Smooth muscle cell (in vitro differentiated cells): Measurements from ENCODE around the gene DPP8. TPM values are rescaled to one million over a fixed set of nuclear protein-coding genes. Genes with fewer than 3 reads are reported as not detected.

Source experiments
- DNase-seq: peaks from one replicate; lab custom pipeline; 2025; ENCODE audit not compliant: unreplicated experiment; lab: John Stamatoyannopoulos, UW
- H2AFZ ChIP-seq: fragments of 200-600 bp; sonication (generic); 2 replicates; pipeline ENCODE4 v1.6.0; 2016; ENCODE audit warnings: antibody characterized with exemption, low read depth, mild to moderate bottlenecking
- H3F3A ChIP-seq: fragments of 200-600 bp; sonication (generic); 2 replicates; pipeline ENCODE4 v1.6.0; 2017; ENCODE audit warnings: antibody characterized with exemption, low read depth
- H3K27ac ChIP-seq: fragments of 200-600 bp; sonication (generic); 2 replicates; pipeline ENCODE4 v1.5.1; 2016; ENCODE audit warnings: low read depth, mild to moderate bottlenecking
- H3K27me3 ChIP-seq: fragments of 200-600 bp; sonication (generic); 2 replicates; pipeline ENCODE4 v1.6.1; 2016; ENCODE audit warnings: low read depth, mild to moderate bottlenecking
- H3K36me3 ChIP-seq: fragments of 200-600 bp; sonication (generic); 2 replicates; pipeline ENCODE4 v1.5.1; 2016; ENCODE audit warnings: low read depth
- H3K4me1 ChIP-seq: fragments of 200-600 bp; sonication (generic); 2 replicates; pipeline ENCODE4 v1.5.1; 2016; ENCODE audit warnings: low read depth
- H3K4me2 ChIP-seq: fragments of 200-600 bp; sonication (generic); 2 replicates; pipeline ENCODE4 v1.6.0; 2016; ENCODE audit warnings: mild to moderate bottlenecking
- H3K4me3 ChIP-seq: fragments of 200-600 bp; sonication (generic); 2 replicates; pipeline ENCODE4 v1.5.1; 2016; ENCODE audit warnings: mild to moderate bottlenecking
- H3K79me2 ChIP-seq: fragments of 200-600 bp; sonication (generic); 2 replicates; pipeline ENCODE4 v1.6.0; 2016; ENCODE audit warnings: low read depth, mild to moderate bottlenecking
- H3K9ac ChIP-seq: fragments of 200-600 bp; sonication (generic); 2 replicates; pipeline ENCODE4 v1.6.0; 2016; ENCODE audit warnings: low read depth
- H3K9me3 ChIP-seq: fragments of 200-600 bp; sonication (generic); replicated peaks from 2 replicates; pipeline ENCODE4 v1.5.1; 2016; ENCODE audit warnings: low read depth
- H4K20me1 ChIP-seq: fragments of 200-600 bp; sonication (generic); 2 replicates; pipeline ENCODE4 v1.6.0; 2016; ENCODE audit warnings: low read depth
- CTCF ChIP-seq: fragments of 200-600 bp; sonication (generic); IDR thresholded peaks from 2 replicates; pipeline ENCODE4 v1.5.1; 2017; ENCODE audit warnings: borderline replicate concordance, mild to moderate bottlenecking, antibody characterized with exemption; ENCODE audit not compliant: insufficient read depth, poor library complexity, severe bottlenecking
- WGBS: methylation state at CpG from one replicate; pipeline ENCODE4 v1.1.7; 2016; ENCODE audit warnings: low lambda C conversion rate; 5-methylcytosine and 5-hydroxymethylcytosine counted together
- polyA plus RNA-seq: library from polyadenylated mRNA; unstranded; fragments of >200 nt; fragmentation: Nextera tagmentation; extraction: Ambion mirVana; gene quantifications from 2 replicates; pipeline ENCODE4 v1.2.1, GENCODE V29; 2016
- total RNA-seq: library from RNA; depleted of rRNA; stranded (reverse); fragments of >200 nt; gene quantifications from 2 replicates; pipeline ENCODE4 v1.2.3, GENCODE V29; 2014

The DPP8 gene
- total and polyA plus RNA-seq, 2 experiments from 2014 or later, result 30.2 to 30.8 TPM

- H3K27ac ChIP-seq, result no peak overlapping the region
- H3K9me3 ChIP-seq, result no peaks in the 10 kb centered on the region
- H2AFZ ChIP-seq, result no peak overlapping the region
- TF ChIP-seq CTCF, result no peak
- no peak overlapping the region for H3K9ac ChIP-seq
- 96% methylated on average over 5 of the region's 5 CpGs for WGBS
- peaks cover 20% of the 10 kb centered on the region for H4K20me1 ChIP-seq
- H3K4me1 ChIP-seq, result peaks cover 12% of the 10 kb centered on the region
- no peak overlapping the region for H3K4me3 ChIP-seq
- H3K79me2 ChIP-seq, result peaks cover 30% of the 10 kb centered on the region
- H3K27me3 ChIP-seq, result no peaks in the 10 kb centered on the region
- no peak overlapping the region for H3K4me2 ChIP-seq
- H3K36me3 ChIP-seq, result no peaks in the 10 kb centered on the region
- no peak for DNase-seq
- H3F3A ChIP-seq, result peaks cover 9% of the 10 kb centered on the region
These were observed 5.3 kb downstream of the DPP8 start for GRCh38 chr15:65512189-65512588.

DNA sequence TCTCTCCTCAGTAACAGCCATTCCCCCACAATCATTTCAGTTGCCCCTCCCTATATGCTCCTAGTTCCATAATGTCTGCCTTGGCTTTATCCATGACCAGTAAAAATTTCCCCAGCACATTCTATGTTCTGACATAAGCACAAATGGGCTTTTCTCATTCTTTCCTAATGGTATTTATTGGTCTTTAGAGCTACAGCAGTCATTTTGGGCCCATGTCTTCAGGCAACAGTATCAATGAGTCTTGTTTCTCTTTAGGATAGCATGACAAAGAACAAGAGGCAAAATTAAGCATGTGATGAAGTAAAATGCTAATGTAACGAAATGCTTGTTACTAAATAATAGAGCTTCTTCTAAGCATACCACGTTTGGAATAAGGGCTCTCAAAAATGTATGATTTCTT, 8.2 kb downstream of the DPP8 start:
- Histone ChIP-seq H2AFZ (no peak overlapping the region), H3K27ac (no peak overlapping the region), H4K20me1 (no peaks in the 10 kb centered on the region), H3F3A (no peaks in the 10 kb centered on the region), H3K79me2 (peaks cover 14% of the 10 kb centered on the region), H3K4me3 (no peak overlapping the region), H3K27me3 (no peaks in the 10 kb centered on the region), H3K9me3 (no peaks in the 10 kb centered on the region), H3K36me3 (no peaks in the 10 kb centered on the region), H3K9ac (no peak overlapping the region), H3K4me2 (no peak overlapping the region), H3K4me1 (no peaks in the 10 kb centered on the region)
- no peak for DNase-seq
- 92% methylated on average over 2 of the region's 2 CpGs for WGBS
- TF ChIP-seq CTCF, result no peak

GRCh38 chr15:65494076-65494475, 23.4 kb downstream of the DPP8 start:
- WGBS, result 98% methylated on average over 4 of the region's 4 CpGs
- no peak for TF ChIP-seq CTCF
- Histone ChIP-seq H3K27me3 (no peaks in the 10 kb centered on the region), H3K27ac (no peak overlapping the region), H3K9me3 (no peaks in the 10 kb centered on the region), H2AFZ (no peak overlapping the region), H3K9ac (no peak overlapping the region), H3K36me3 (peaks cover 16% of the 10 kb centered on the region), H4K20me1 (peaks cover 18% of the 10 kb centered on the region), H3K4me2 (no peak overlapping the region), H3K4me1 (no peaks in the 10 kb centered on the region), H3K79me2 (peaks cover 12% of the 10 kb centered on the region), H3K4me3 (no peak overlapping the region), H3F3A (no peaks in the 10 kb centered on the region)
- DNase-seq, result no peak

GRCh38 chr15:65484876-65485275, 32.6 kb downstream of the DPP8 start:
- peaks cover 25% of the 10 kb centered on the region for H3K36me3 ChIP-seq
- no peak for TF ChIP-seq CTCF
- no peak overlapping the region for H3K9ac ChIP-seq
- no peak overlapping the region for H3K27ac ChIP-seq
- H3K27me3 ChIP-seq, result no peaks in the 10 kb centered on the region
- H3K79me2 ChIP-seq, result no peaks in the 10 kb centered on the region
- no peak for DNase-seq
- H3K4me3 ChIP-seq, result no peak overlapping the region
- no peaks in the 10 kb centered on the region for H3F3A ChIP-seq
- H3K4me2 ChIP-seq, result no peak overlapping the region
- H4K20me1 ChIP-seq, result peaks cover 3% of the 10 kb centered on the region
- H3K9me3 ChIP-seq, result no peaks in the 10 kb centered on the region
- no peaks in the 10 kb centered on the region for H3K4me1 ChIP-seq
- no peak overlapping the region for H2AFZ ChIP-seq
- WGBS, result 96% methylated on average over 4 of the region's 4 CpGs
